HepG2 (cell line): ENCODE measurements around the gene ZNF48. TPM values are rescaled to one million over a fixed set of nuclear protein-coding genes. Genes with fewer than 3 reads are reported as not detected.

Experiments used
- AGO1 ChIP-seq: fragments of 200-400 bp; formaldehyde crosslinking; IDR thresholded peaks from 2 replicates; pipeline ENCODE4 v1.6.1; 2017; ENCODE audit warnings: mild to moderate bottlenecking, low read depth, low read length, moderate library complexity; ENCODE audit not compliant: poor library complexity, severe bottlenecking
- ATF3 ChIP-seq: sonication (generic); formaldehyde crosslinking; IDR thresholded peaks from 2 replicates; pipeline ENCODE4 v1.4.0; 2020; ENCODE audit warnings: missing genetic modification reagents
- ATF4 ChIP-seq, 2 experiments: fragments of 450-650 bp in 1 of 2; sonication (generic) in 1 of 2; formaldehyde crosslinking; IDR thresholded peaks; 2 replicates each; pipeline versions ENCODE4 v1.5.0 to v1.8.0; 2020 to 2022; ENCODE audit warnings: mild to moderate bottlenecking in 1 of 2, missing genetic modification reagents in 1 of 2
- BCL6 ChIP-seq: IDR thresholded peaks from 2 replicates; pipeline ENCODE4 v1.6.1; 2016; ENCODE audit warnings: missing genetic modification reagents, missing compliant biosample characterization
- CAMTA2 ChIP-seq: sonication (generic); formaldehyde crosslinking; IDR thresholded peaks from 2 replicates; pipeline ENCODE4 v1.4.0; 2020; ENCODE audit warnings: mild to moderate bottlenecking, missing genetic modification reagents, borderline replicate concordance
- IRF2 ChIP-seq: IDR thresholded peaks from 2 replicates; pipeline ENCODE4 v1.6.1; 2018; ENCODE audit warnings: missing genetic modification reagents, missing compliant biosample characterization
- MEIS2 ChIP-seq: sonication (generic); formaldehyde crosslinking; IDR thresholded peaks from 2 replicates; pipeline ENCODE4 v1.9.0; 2021; ENCODE audit warnings: mild to moderate bottlenecking, missing genetic modification reagents
- NR3C1 ChIP-seq: sonication (generic); formaldehyde crosslinking; IDR thresholded peaks from 2 replicates; pipeline ENCODE4 v1.4.0; 2020; ENCODE audit warnings: missing genetic modification reagents
- REXO4 ChIP-seq: sonication (generic); formaldehyde crosslinking; IDR thresholded peaks from 2 replicates; pipeline ENCODE4 v1.8.0; 2022; ENCODE audit warnings: missing genetic modification reagents, mild to moderate bottlenecking, borderline replicate concordance
- SCMH1 ChIP-seq: sonication (generic); formaldehyde crosslinking; IDR thresholded peaks from 2 replicates; pipeline ENCODE4 v1.9.0; 2021; ENCODE audit warnings: missing genetic modification reagents, mild to moderate bottlenecking, borderline replicate concordance
- SNAPC4 ChIP-seq: sonication (generic); formaldehyde crosslinking; IDR thresholded peaks from 2 replicates; pipeline ENCODE4 v1.4.0; 2020; ENCODE audit warnings: mild to moderate bottlenecking, missing genetic modification reagents
- SPEN ChIP-seq: sonication (generic); formaldehyde crosslinking; IDR thresholded peaks from 2 replicates; pipeline ENCODE4 v1.5.1; 2020; ENCODE audit warnings: low read depth, mild to moderate bottlenecking, missing genetic modification reagents
- STAT6 ChIP-seq: sonication (generic); formaldehyde crosslinking; IDR thresholded peaks from 2 replicates; pipeline ENCODE4 v1.4.0; 2020; ENCODE audit warnings: missing genetic modification reagents, mild to moderate bottlenecking, borderline replicate concordance
- TCF12 ChIP-seq, 2 experiments: fragments of 450-650 bp in 1 of 2; sonication (generic) in 1 of 2; formaldehyde crosslinking in 1 of 2; IDR thresholded peaks; 2 replicates each; pipeline versions ENCODE4 v1.6.1 to v1.8.0; 2017 to 2022; ENCODE audit warnings: antibody characterized with exemption in 1 of 2, mild to moderate bottlenecking in 1 of 2, missing genetic modification reagents in 1 of 2, moderate library complexity in 1 of 2
- ZMYM3 ChIP-seq: sonication (generic); formaldehyde crosslinking; IDR thresholded peaks from 2 replicates; pipeline ENCODE4 v1.5.1; 2020; ENCODE audit warnings: mild to moderate bottlenecking, missing genetic modification reagents
- ZNF383 ChIP-seq: sonication (generic); formaldehyde crosslinking; IDR thresholded peaks from 2 replicates; pipeline ENCODE4 v1.4.0; 2020; ENCODE audit warnings: missing genetic modification reagents, mild to moderate bottlenecking, borderline replicate concordance
- ZNF740 ChIP-seq: sonication (generic); formaldehyde crosslinking; IDR thresholded peaks from 2 replicates; pipeline ENCODE4 v1.4.0; 2020; ENCODE audit warnings: missing genetic modification reagents
- ZSCAN21 ChIP-seq: sonication (generic); formaldehyde crosslinking; IDR thresholded peaks from 2 replicates; pipeline ENCODE4 v1.8.0; 2022; ENCODE audit warnings: mild to moderate bottlenecking, missing genetic modification reagents, moderate library complexity, borderline replicate concordance
- polyA plus RNA-seq, 8 experiments: library from polyadenylated mRNA; depleted of rRNA in 3 of 8; stranded (reverse) in 7 of 8; unstranded in 1 of 8; fragments of >200 nt; fragmentation: Illumina TruSeq in 4 of 8; extraction: Trizol in 4 of 8; gene quantifications; 2 replicates each; pipeline versions ENCODE4 v1.2.1 to v1.2.3, GENCODE V29; 2011 to 2016; ENCODE audit warnings: low read depth in 4 of 8, missing spikeins in 1 of 8, mixed read lengths in 1 of 8; ENCODE audit not compliant: insufficient read depth in 1 of 8
- total RNA-seq, 5 experiments: library from RNA; depleted of rRNA; stranded (reverse); fragments of >200 nt; fragmentation: Illumina TruSeq; extraction: Trizol; gene quantifications; 2 replicates each; pipeline ENCODE4 v1.2.3, GENCODE V29; 2016; ENCODE audit warnings: low read depth in 1 of 5

The ZNF48 gene
- total and polyA plus RNA-seq, 2 of the 13 experiments (the other 11 are each of a cell fraction or from before 2014, with no cell fraction given) = 9.9 to 12.3 TPM

GRCh38 chr16:30445408-30446202, 50.4 kb downstream of the ZNF48 start, which contains the start of gene SEPHS2 (continued):
- peak; percentile 37 for TF ChIP-seq AGO1
- TF ChIP-seq NR3C1 (CRISPR knock-in tag) = no peak
- TF ChIP-seq ZNF740 = no peak
- peak; percentile 79; the same call in 1 of the 2 replicates for TF ChIP-seq ZMYM3 (CRISPR knock-in tag)
- TF ChIP-seq SCMH1 (CRISPR knock-in tag) = no peak
- no peak for TF ChIP-seq STAT6 (CRISPR knock-in tag)
- no peak for TF ChIP-seq ZNF383
- TF ChIP-seq CAMTA2 = 0 out of 2 replicates have a peak, but pooled peaks have one; percentile 78
- peak; percentile 58 for TF ChIP-seq BCL6 (CRISPR knock-in tag)
- peak; percentile 70; the same call in 1 of the 2 replicates for TF ChIP-seq SNAPC4 (CRISPR knock-in tag)
- peak; percentile 30; the same call in 1 of the 2 replicates for TF ChIP-seq IRF2 (CRISPR knock-in tag)
- TF ChIP-seq TCF12 (IDR thresholded peaks at IDR 0.05) = no peak
- TF ChIP-seq TCF12 (CRISPR knock-in tag; IDR thresholded peaks at IDR 0.05) = peak; percentile 68; the same call in 1 of the 2 replicates
- TF ChIP-seq MEIS2 (CRISPR knock-in tag) = no peak
- TF ChIP-seq ATF3 (CRISPR knock-in tag) = no peak
- peak; percentile 47; the same call in 1 of the 2 replicates for TF ChIP-seq SPEN (CRISPR knock-in tag)
- TF ChIP-seq ZSCAN21 = no peak; the same call in 1 of the 2 replicates
- TF ChIP-seq ATF4 (CRISPR knock-in tag; IDR thresholded peaks at IDR 0.05) = peak in 1 of 2 experiments; percentile 91; a peak in 2 of 4 replicates
- no peak for TF ChIP-seq REXO4 (CRISPR knock-in tag)
